Ishikawa (cell line): ENCODE results near the gene TCP11L2.

Source experiments
- CEBPB ChIP-seq: IDR thresholded peaks from 2 replicates; pipeline ENCODE4 v1.6.1; 2012
- CREB1 ChIP-seq: IDR thresholded peaks from 2 replicates; pipeline ENCODE4 v1.6.1; 2012; ENCODE audit warnings: low read depth
- EGR1 ChIP-seq: IDR thresholded peaks from 2 replicates; pipeline ENCODE4 v1.6.1; 2012
- EP300 ChIP-seq: IDR thresholded peaks from 2 replicates; pipeline ENCODE4 v1.6.1; 2012; ENCODE audit warnings: borderline replicate concordance
- MAX ChIP-seq: IDR thresholded peaks from 2 replicates; pipeline ENCODE4 v1.6.1; 2012
- NFIC ChIP-seq: IDR thresholded peaks from 2 replicates; pipeline ENCODE4 v1.6.1; 2012
- REST ChIP-seq: IDR thresholded peaks from 2 replicates; pipeline ENCODE4 v1.6.1; 2012; ENCODE audit warnings: low read depth, mild to moderate bottlenecking
- TAF1 ChIP-seq: IDR thresholded peaks from 2 replicates; pipeline ENCODE4 v1.6.1; 2012; ENCODE audit warnings: low read depth, mild to moderate bottlenecking
- YY1 ChIP-seq: IDR thresholded peaks from 2 replicates; pipeline ENCODE4 v1.6.1; 2012; ENCODE audit warnings: low read depth

- no peak for TF ChIP-seq CREB1
- no peak for TF ChIP-seq MAX
- no peak for TF ChIP-seq EGR1
- TF ChIP-seq EP300, result no peak
- TF ChIP-seq REST, result no peak
- no peak for TF ChIP-seq CEBPB
- TF ChIP-seq YY1, result no peak
- no peak for TF ChIP-seq NFIC
- no peak for TF ChIP-seq TAF1
Observed at GRCh38 chr12:106308611-106309010, 6.1 kb downstream of the TCP11L2 start.
